Smooth muscle cell (in vitro differentiated cells): ENCODE data around the gene C10orf67. TPM values are rescaled to one million over a fixed set of nuclear protein-coding genes. Genes with fewer than 3 reads are reported as not detected.
"Not testable (repeated sequence)": the region's sequence is repeated elsewhere in the genome, so short reads cannot be mapped to it uniquely, and the experiment has no call there.

ENCODE experiments used
- DNase-seq: peaks from one replicate; lab custom pipeline; 2025; ENCODE audit not compliant: unreplicated experiment; lab: John Stamatoyannopoulos, UW
- H2AFZ ChIP-seq: fragments of 200-600 bp; sonication (generic); 2 replicates; pipeline ENCODE4 v1.6.0; 2016; ENCODE audit warnings: antibody characterized with exemption, low read depth, mild to moderate bottlenecking
- H3F3A ChIP-seq: fragments of 200-600 bp; sonication (generic); 2 replicates; pipeline ENCODE4 v1.6.0; 2017; ENCODE audit warnings: antibody characterized with exemption, low read depth
- H3K27ac ChIP-seq: fragments of 200-600 bp; sonication (generic); 2 replicates; pipeline ENCODE4 v1.5.1; 2016; ENCODE audit warnings: low read depth, mild to moderate bottlenecking
- H3K27me3 ChIP-seq: fragments of 200-600 bp; sonication (generic); 2 replicates; pipeline ENCODE4 v1.6.1; 2016; ENCODE audit warnings: low read depth, mild to moderate bottlenecking
- H3K36me3 ChIP-seq: fragments of 200-600 bp; sonication (generic); 2 replicates; pipeline ENCODE4 v1.5.1; 2016; ENCODE audit warnings: low read depth
- H3K4me1 ChIP-seq: fragments of 200-600 bp; sonication (generic); 2 replicates; pipeline ENCODE4 v1.5.1; 2016; ENCODE audit warnings: low read depth
- H3K4me2 ChIP-seq: fragments of 200-600 bp; sonication (generic); 2 replicates; pipeline ENCODE4 v1.6.0; 2016; ENCODE audit warnings: mild to moderate bottlenecking
- H3K4me3 ChIP-seq: fragments of 200-600 bp; sonication (generic); 2 replicates; pipeline ENCODE4 v1.5.1; 2016; ENCODE audit warnings: mild to moderate bottlenecking
- H3K79me2 ChIP-seq: fragments of 200-600 bp; sonication (generic); 2 replicates; pipeline ENCODE4 v1.6.0; 2016; ENCODE audit warnings: low read depth, mild to moderate bottlenecking
- H3K9ac ChIP-seq: fragments of 200-600 bp; sonication (generic); 2 replicates; pipeline ENCODE4 v1.6.0; 2016; ENCODE audit warnings: low read depth
- H3K9me3 ChIP-seq: fragments of 200-600 bp; sonication (generic); replicated peaks from 2 replicates; pipeline ENCODE4 v1.5.1; 2016; ENCODE audit warnings: low read depth
- H4K20me1 ChIP-seq: fragments of 200-600 bp; sonication (generic); 2 replicates; pipeline ENCODE4 v1.6.0; 2016; ENCODE audit warnings: low read depth
- CTCF ChIP-seq: fragments of 200-600 bp; sonication (generic); IDR thresholded peaks from 2 replicates; pipeline ENCODE4 v1.5.1; 2017; ENCODE audit warnings: borderline replicate concordance, mild to moderate bottlenecking, antibody characterized with exemption; ENCODE audit not compliant: insufficient read depth, poor library complexity, severe bottlenecking
- WGBS: methylation state at CpG from one replicate; pipeline ENCODE4 v1.1.7; 2016; ENCODE audit warnings: low lambda C conversion rate; 5-methylcytosine and 5-hydroxymethylcytosine counted together
- polyA plus RNA-seq: library from polyadenylated mRNA; unstranded; fragments of >200 nt; fragmentation: Nextera tagmentation; extraction: Ambion mirVana; gene quantifications from 2 replicates; pipeline ENCODE4 v1.2.1, GENCODE V29; 2016
- total RNA-seq: library from RNA; depleted of rRNA; stranded (reverse); fragments of >200 nt; gene quantifications from 2 replicates; pipeline ENCODE4 v1.2.3, GENCODE V29; 2014

C10orf67 gene
- total and polyA plus RNA-seq, 2 experiments from 2014 or later, result not detected

DNA sequence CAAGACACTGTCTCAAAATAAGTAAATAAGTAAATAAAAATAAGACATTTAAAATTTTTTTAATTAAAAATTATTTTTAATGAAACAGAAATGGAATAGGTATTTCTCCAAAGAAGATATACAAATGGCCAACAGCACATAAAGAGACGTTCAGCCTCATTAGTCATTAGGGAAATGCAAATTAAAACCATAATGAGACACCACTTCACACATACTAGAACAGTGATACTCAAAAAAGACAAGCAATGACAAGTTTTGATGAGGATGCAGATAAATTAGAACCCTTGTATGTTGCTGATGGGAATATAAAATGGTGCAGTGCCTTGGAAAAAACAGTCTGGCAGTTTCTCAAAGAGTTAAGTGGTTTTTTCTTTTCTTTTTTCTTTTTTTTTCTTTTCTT, 26.5 kb upstream of the C10orf67 start:
- H2AFZ ChIP-seq, result no peak overlapping the region
- H3K4me1 ChIP-seq, result no peaks in the 10 kb centered on the region
- no peak overlapping the region for H3K4me2 ChIP-seq
- H3K27me3 ChIP-seq, result no peaks in the 10 kb centered on the region
- no peaks in the 10 kb centered on the region for H3K79me2 ChIP-seq
- no peaks in the 10 kb centered on the region for H3F3A ChIP-seq
- H3K9ac ChIP-seq, result no peak overlapping the region
- no peak overlapping the region for H3K4me3 ChIP-seq
- TF ChIP-seq CTCF, result no peak
- H3K27ac ChIP-seq, result no peak overlapping the region
- no peaks in the 10 kb centered on the region for H4K20me1 ChIP-seq
- H3K9me3 ChIP-seq, result no peaks in the 10 kb centered on the region
- no peak for DNase-seq
- no peaks in the 10 kb centered on the region for H3K36me3 ChIP-seq
- WGBS, result 79% methylated on average over 1 of the region's 1 CpG

- no peaks in the 10 kb centered on the region for H3K9me3 ChIP-seq
- no peak overlapping the region for H3K4me3 ChIP-seq
- H3K4me1 ChIP-seq, result no peaks in the 10 kb centered on the region
- peak overlapping the region; percentile 8 for H3K4me2 ChIP-seq
- no peak overlapping the region for H2AFZ ChIP-seq
- no peaks in the 10 kb centered on the region for H3K27me3 ChIP-seq
- H3F3A ChIP-seq, result no peaks in the 10 kb centered on the region
- no peak overlapping the region for H3K9ac ChIP-seq
- H3K79me2 ChIP-seq, result no peaks in the 10 kb centered on the region
- no peak for DNase-seq
- H3K27ac ChIP-seq, result no peak overlapping the region
- H4K20me1 ChIP-seq, result no peaks in the 10 kb centered on the region
- H3K36me3 ChIP-seq, result no peaks in the 10 kb centered on the region
- 38% methylated on average over 3 of the region's 3 CpGs for WGBS
- TF ChIP-seq CTCF, result no peak
Observed at GRCh38 chr10:23370106-23370505, 25.5 kb upstream of the C10orf67 start.

DNA sequence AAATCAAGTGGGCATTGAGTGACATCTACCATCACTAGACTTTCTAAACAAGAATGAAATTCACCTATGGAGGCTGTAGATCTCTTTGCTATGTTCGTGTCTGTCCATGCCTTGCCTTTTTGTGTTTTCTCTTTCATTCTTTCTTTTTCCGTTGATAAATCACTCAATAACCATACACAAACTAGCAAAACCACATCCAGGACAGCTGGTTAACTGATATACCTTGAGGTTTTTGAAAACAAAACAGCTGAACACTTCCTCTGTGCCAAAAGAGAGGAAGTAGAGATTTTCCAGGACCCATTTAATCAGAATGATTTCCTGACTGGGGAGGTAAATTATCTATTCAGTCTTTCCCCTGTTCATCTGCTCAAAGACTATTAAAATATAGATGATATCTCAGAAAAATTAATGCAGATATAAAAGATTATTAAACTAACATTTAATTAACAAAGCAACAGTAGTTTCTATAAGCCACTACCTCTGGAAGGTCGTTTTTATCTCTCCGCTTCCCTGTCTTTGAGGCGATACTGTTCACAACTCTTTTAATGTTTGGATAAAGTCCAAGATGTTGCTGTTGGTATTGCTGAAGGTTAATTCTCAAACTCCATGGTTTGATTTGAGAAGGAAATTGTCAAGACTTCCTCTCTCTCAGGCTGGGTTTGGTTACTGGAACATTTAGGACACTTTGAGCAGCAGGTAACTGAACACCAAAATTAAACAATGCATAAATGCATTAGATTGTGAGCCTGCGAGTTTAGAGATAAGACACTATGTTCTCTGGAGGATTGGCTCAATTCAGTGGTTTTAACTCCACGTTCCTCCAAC, 24.4 kb upstream of the C10orf67 start:
- Histone ChIP-seq H3K27me3 (no peaks in the 10 kb centered on the region), H3K4me1 (no peaks in the 10 kb centered on the region), H3K27ac (no peak overlapping the region), H3K4me3 (no peak overlapping the region), H3K9ac (no peak overlapping the region), H3K79me2 (no peaks in the 10 kb centered on the region), H3K9me3 (no peaks in the 10 kb centered on the region), H3K36me3 (no peaks in the 10 kb centered on the region), H3K4me2 (no peak overlapping the region), H3F3A (no peaks in the 10 kb centered on the region), H2AFZ (no peak overlapping the region), H4K20me1 (no peaks in the 10 kb centered on the region)
- no peak for TF ChIP-seq CTCF
- WGBS, result 79% methylated on average over 7 of the region's 7 CpGs
- DNase-seq, result no peak

GRCh38 chr10:23367896-23368595, 23.4 kb upstream of the C10orf67 start:
- H3K4me1 ChIP-seq, result no peaks in the 10 kb centered on the region
- no peaks in the 10 kb centered on the region for H3K27me3 ChIP-seq
- H3K79me2 ChIP-seq, result no peaks in the 10 kb centered on the region
- H3K4me2 ChIP-seq, result no peak overlapping the region
- no peaks in the 10 kb centered on the region for H4K20me1 ChIP-seq
- H2AFZ ChIP-seq, result no peak overlapping the region
- no peaks in the 10 kb centered on the region for H3K9me3 ChIP-seq
- no peak for DNase-seq
- no peak overlapping the region for H3K27ac ChIP-seq
- no peaks in the 10 kb centered on the region for H3F3A ChIP-seq
- H3K9ac ChIP-seq, result no peak overlapping the region
- H3K4me3 ChIP-seq, result no peak overlapping the region
- TF ChIP-seq CTCF, result no peak
- WGBS, result 77% methylated on average over 6 of the region's 6 CpGs
- no peaks in the 10 kb centered on the region for H3K36me3 ChIP-seq

DNA sequence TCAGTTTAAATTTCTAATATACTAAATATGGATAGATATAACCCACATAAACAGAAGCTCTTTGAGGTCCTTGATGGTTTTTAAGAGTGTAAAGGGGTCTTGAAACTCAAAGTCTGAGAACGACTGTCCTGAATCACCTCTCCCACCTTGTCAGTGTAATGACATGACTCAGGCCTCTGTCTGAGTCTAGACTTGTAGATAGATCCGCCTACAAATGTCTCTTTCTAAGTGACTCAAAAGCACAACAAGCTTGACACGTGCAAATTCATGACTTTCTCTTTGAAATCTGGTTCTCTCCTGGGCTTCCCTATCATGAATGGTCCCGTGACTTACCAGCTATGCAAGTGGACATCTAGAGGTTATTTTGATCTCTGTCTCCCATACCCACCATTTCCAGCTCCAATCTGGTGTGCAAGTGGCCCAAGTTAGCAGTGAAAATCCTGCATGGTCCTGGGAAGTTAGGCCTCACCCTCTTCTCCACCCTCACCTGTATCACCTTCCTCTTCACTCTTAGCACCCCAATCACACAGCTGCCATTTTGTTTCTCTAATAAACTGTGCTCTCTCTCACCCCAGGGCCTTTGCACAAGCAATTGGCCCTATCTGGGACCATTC, 20.9 kb upstream of the C10orf67 start:
- DNase-seq, H3K27me3 ChIP-seq, H3K4me1 ChIP-seq, H2AFZ ChIP-seq, H4K20me1 ChIP-seq, H3K79me2 ChIP-seq, H3K36me3 ChIP-seq, H3F3A ChIP-seq, H3K9me3 ChIP-seq, H3K4me3 ChIP-seq, H3K4me2 ChIP-seq: not testable (repeated sequence)
- 28% methylated on average over 4 of the region's 4 CpGs for WGBS
- Histone ChIP-seq H3K27ac (peak overlapping the region; percentile 79), H3K9ac (peak overlapping the region; percentile 40)
